K562 (cell line): Measurements from ENCODE around the gene HNRNPF. TPM values are rescaled to one million over a fixed set of nuclear protein-coding genes. Genes with fewer than 3 reads are reported as not detected.

Source experiments
- CHD7 ChIP-seq: fragments of 200-600 bp; sonication (generic); IDR thresholded peaks from one replicate; pipeline ENCODE4 v1.6.1; 2012; ENCODE audit warnings: mild to moderate bottlenecking, low read depth, low read length, inconsistent platforms
- EWSR1 ChIP-seq: fragments of 450-650 bp; IDR thresholded peaks from 2 replicates; pipeline ENCODE4 v1.6.1; 2018; ENCODE audit warnings: borderline replicate concordance, mild to moderate bottlenecking, low read depth, moderate library complexity; ENCODE audit not compliant: partially characterized antibody
- HOXB6 ChIP-seq: fragments of 250-450 bp; sonication (Bioruptor Pico); IDR thresholded peaks from 2 replicates; pipeline ENCODE4 v1.5.1; 2022; ENCODE audit warnings: mild to moderate bottlenecking, borderline replicate concordance
- IRF1 ChIP-seq: sonication (generic); formaldehyde crosslinking; IDR thresholded peaks from 2 replicates; pipeline ENCODE4 v1.8.0; 2022; ENCODE audit warnings: missing genetic modification reagents, mild to moderate bottlenecking, borderline replicate concordance
- MEIS2 ChIP-seq: fragments of 450-650 bp; IDR thresholded peaks from 2 replicates; pipeline ENCODE4 v1.6.1; 2014; ENCODE audit warnings: mild to moderate bottlenecking; ENCODE audit not compliant: partially characterized antibody
- NELFE ChIP-seq: IDR thresholded peaks from 2 replicates; pipeline ENCODE4 v1.6.1; 2011; ENCODE audit warnings: mild to moderate bottlenecking; ENCODE audit not compliant: insufficient read depth, insufficient read length
- NR2C2 ChIP-seq, 2 experiments: fragments of 200-800 bp in 1 of 2; sonication (Bioruptor generic) in 1 of 2; sonication (generic) in 1 of 2; formaldehyde crosslinking in 1 of 2; IDR thresholded peaks; 2 replicates each; pipeline versions ENCODE4 v1.6.1 to v1.8.0; 2016 to 2022; ENCODE audit warnings: mild to moderate bottlenecking in 1 of 2, missing compliant biosample characterization in 1 of 2, missing genetic modification characterization in 1 of 2, missing genetic modification reagents in 1 of 2
- PHF8 ChIP-seq: fragments of 200-600 bp; sonication (generic); IDR thresholded peaks from 2 replicates; pipeline ENCODE4 v1.6.1; 2012; ENCODE audit warnings: mixed run types, mild to moderate bottlenecking, inconsistent platforms, low read length, moderate library complexity, borderline replicate concordance
- ZBTB11 ChIP-seq, 3 experiments: fragments of 200-800 bp in 1 of 3; fragments of 250-450 bp in 1 of 3; fragments of 450-650 bp in 1 of 3; sonication (Bioruptor Pico) in 1 of 3; sonication (Bioruptor generic) in 1 of 3; formaldehyde crosslinking in 1 of 3; IDR thresholded peaks; 2 replicates each; pipeline versions ENCODE4 v1.6.1 to v1.8.0; 2016 to 2022; ENCODE audit warnings: mild to moderate bottlenecking in 2 of 3, missing genetic modification characterization in 2 of 3, missing compliant biosample characterization in 1 of 3, moderate library complexity in 1 of 3
- polyA plus RNA-seq, 8 experiments: library from polyadenylated mRNA; depleted of rRNA in 4 of 8; stranded (reverse) in 5 of 8; unstranded in 3 of 8; fragments of >200 nt; fragmentation: Nextera tagmentation in 2 of 8; fragmentation: Illumina TruSeq in 1 of 8; extraction: Ambion mirVana in 2 of 8; extraction: Trizol in 1 of 8; gene quantifications; 2 replicates each; pipeline versions ENCODE4 v1.2.1 to v1.2.3, GENCODE V29; 2011 to 2014; ENCODE audit warnings: inconsistent platforms in 1 of 8, missing spikeins in 1 of 8
- total RNA-seq, 7 experiments: library from RNA; depleted of rRNA in 6 of 7; stranded (reverse); fragments of >200 nt in 6 of 7; fragmentation: Illumina TruSeq in 2 of 7; extraction: Trizol in 2 of 7; gene quantifications; 2 replicates each; pipeline versions ENCODE4 v1.2.1 to v1.2.3, GENCODE V29; 2011 to 2021; ENCODE audit warnings: low replicate concordance in 1 of 7

HNRNPF gene
- total and polyA plus RNA-seq, 9 of the 15 experiments (the other 6 are each of a cell fraction or from before 2014, with no cell fraction given) = 192 to 489 (median 416) TPM

GRCh38 chr10:43348511-43349312 lies 60.3 kb downstream of the HNRNPF start (continued):
- TF ChIP-seq CHD7 (no peak), HOXB6 (peak; percentile 47; the same call in 1 of the 2 replicates), ZBTB11 (CRISPR knock-in tag; IDR thresholded peaks at IDR 0.05) (no peak), IRF1 (CRISPR knock-in tag) (no peak), EWSR1 (no peak), NELFE (no peak), MEIS2 (peak; percentile 32), NR2C2 (CRISPR knock-in tag; IDR thresholded peaks at IDR 0.05) (no peak), NR2C2 (tag; IDR thresholded peaks at IDR 0.05) (no peak; the same call in 1 of the 2 replicates), PHF8 (no peak)
